Peyer's patch (tissue), 4 donors: Measurements from ENCODE around the gene SFTA2.

Experiments used
- POLR2A ChIP-seq, 2 donors: fragments of 450-650 bp; IDR thresholded peaks; one replicate each; pipeline ENCODE4 v1.5.1; 2017; ENCODE audit warnings: antibody characterized with exemption in 2 of 2, mild to moderate bottlenecking in 2 of 2, moderate library complexity in 2 of 2
- TF ChIP-seq, protein P1 (sequence below), 6 experiments: fragments of 450-650 bp in 4 of 6; fragments of 200-600 bp in 2 of 6; sonication (generic) in 1 of 6; IDR thresholded peaks; one replicate each; pipeline ENCODE4 v1.5.1; 2017 to 2019; ENCODE audit warnings: antibody characterized with exemption in 6 of 6, mild to moderate bottlenecking in 3 of 6, moderate library complexity in 1 of 6

DNA sequence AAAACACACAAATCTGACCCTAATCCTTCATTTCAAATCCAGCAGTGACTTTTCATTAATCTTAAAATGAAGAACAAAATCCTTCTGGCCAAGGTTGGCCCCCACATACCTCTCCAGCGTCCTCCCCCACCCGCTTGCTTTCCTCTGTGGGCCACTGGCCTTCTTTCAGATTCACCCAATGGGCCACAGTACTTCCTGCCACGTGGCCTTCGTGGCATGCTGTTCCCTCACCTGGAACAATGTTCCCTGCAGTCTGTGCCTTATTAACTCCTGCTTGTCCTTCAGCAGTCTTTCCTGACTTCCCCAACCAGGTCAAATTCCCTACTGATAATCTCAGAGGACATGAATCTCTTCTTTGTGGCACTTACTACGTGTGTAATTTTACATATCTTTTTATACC lies 29.3 kb downstream of the SFTA2 start:
- TF ChIP-seq, protein P1, sequence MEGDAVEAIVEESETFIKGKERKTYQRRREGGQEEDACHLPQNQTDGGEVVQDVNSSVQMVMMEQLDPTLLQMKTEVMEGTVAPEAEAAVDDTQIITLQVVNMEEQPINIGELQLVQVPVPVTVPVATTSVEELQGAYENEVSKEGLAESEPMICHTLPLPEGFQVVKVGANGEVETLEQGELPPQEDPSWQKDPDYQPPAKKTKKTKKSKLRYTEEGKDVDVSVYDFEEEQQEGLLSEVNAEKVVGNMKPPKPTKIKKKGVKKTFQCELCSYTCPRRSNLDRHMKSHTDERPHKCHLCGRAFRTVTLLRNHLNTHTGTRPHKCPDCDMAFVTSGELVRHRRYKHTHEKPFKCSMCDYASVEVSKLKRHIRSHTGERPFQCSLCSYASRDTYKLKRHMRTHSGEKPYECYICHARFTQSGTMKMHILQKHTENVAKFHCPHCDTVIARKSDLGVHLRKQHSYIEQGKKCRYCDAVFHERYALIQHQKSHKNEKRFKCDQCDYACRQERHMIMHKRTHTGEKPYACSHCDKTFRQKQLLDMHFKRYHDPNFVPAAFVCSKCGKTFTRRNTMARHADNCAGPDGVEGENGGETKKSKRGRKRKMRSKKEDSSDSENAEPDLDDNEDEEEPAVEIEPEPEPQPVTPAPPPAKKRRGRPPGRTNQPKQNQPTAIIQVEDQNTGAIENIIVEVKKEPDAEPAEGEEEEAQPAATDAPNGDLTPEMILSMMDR (IDR thresholded peaks at IDR 0.05), result no peak
- no peak for TF ChIP-seq POLR2A (IDR thresholded peaks at IDR 0.05)
